OCI-LY1 (cell line): ENCODE measurements around the gene TBC1D8.

ENCODE experiments used
- H2AFZ ChIP-seq: fragments of 200-600 bp; sonication (generic), shearing (Covaris generic); 2 replicates; pipeline ENCODE4 v1.6.0; 2014; ENCODE audit warnings: antibody characterized with exemption, mild to moderate bottlenecking, low read length
- H3F3A ChIP-seq: fragments of 200-600 bp; sonication (generic), shearing (Covaris generic); 2 replicates; pipeline ENCODE4 v1.6.0; 2014; ENCODE audit warnings: mild to moderate bottlenecking, antibody characterized with exemption, low read length, moderate library complexity; ENCODE audit not compliant: insufficient read depth
- H3K27ac ChIP-seq: fragments of 200-600 bp; sonication (generic); 2 replicates; pipeline ENCODE4 v1.5.1; 2014; ENCODE audit warnings: low read length, mixed run types, mild to moderate bottlenecking, low read depth; ENCODE audit not compliant: poor library complexity, severe bottlenecking
- H3K27me3 ChIP-seq: fragments of 200-600 bp; sonication (generic); 2 replicates; pipeline ENCODE4 v1.6.0; 2014; ENCODE audit warnings: antibody characterized with exemption, mild to moderate bottlenecking, low read length, moderate library complexity; ENCODE audit not compliant: insufficient read depth
- H3K36me3 ChIP-seq: fragments of 200-600 bp; sonication (generic); 2 replicates; pipeline ENCODE4 v1.6.1; 2014; ENCODE audit warnings: mild to moderate bottlenecking, antibody characterized with exemption, low read length, moderate library complexity, mixed read lengths; ENCODE audit not compliant: insufficient read depth
- H3K4me1 ChIP-seq: fragments of 200-600 bp; sonication (generic); 2 replicates; pipeline ENCODE4 v1.5.1; 2014; ENCODE audit warnings: mild to moderate bottlenecking, low read length, moderate library complexity; ENCODE audit not compliant: insufficient read depth, severe bottlenecking
- H3K4me2 ChIP-seq: fragments of 200-600 bp; sonication (generic), shearing (Covaris generic); 2 replicates; pipeline ENCODE4 v1.6.1; 2014; ENCODE audit warnings: low read length
- H3K4me3 ChIP-seq: fragments of 200-600 bp; sonication (generic); 2 replicates; pipeline ENCODE4 v1.5.1; 2014; ENCODE audit warnings: low read length, low read depth, mild to moderate bottlenecking, mixed read lengths; ENCODE audit not compliant: poor library complexity, severe bottlenecking
- H3K79me2 ChIP-seq: fragments of 200-600 bp; shearing (Covaris generic); 2 replicates; pipeline ENCODE4 v1.6.1; 2016; ENCODE audit warnings: mixed run types, low read length, mixed read lengths; ENCODE audit not compliant: insufficient read depth
- H3K9ac ChIP-seq: fragments of 200-600 bp; sonication (generic), shearing (Covaris generic); 2 replicates; pipeline ENCODE4 v1.6.1; 2014; ENCODE audit warnings: mild to moderate bottlenecking, low read length, mixed read lengths
- H3K9me2 ChIP-seq: fragments of 200-600 bp; sonication (generic), shearing (Covaris generic); 2 replicates; pipeline ENCODE4 v1.6.1; 2014; ENCODE audit warnings: low read depth, mild to moderate bottlenecking, low read length, mixed read lengths
- H3K9me3 ChIP-seq: fragments of 200-600 bp; shearing (Covaris generic); 2 replicates; pipeline ENCODE4 v1.6.1; 2014; ENCODE audit warnings: low read length, mixed read lengths
- H4K20me1 ChIP-seq: fragments of 200-600 bp; sonication (generic), shearing (Covaris generic); 2 replicates; pipeline ENCODE4 v1.6.0; 2016; ENCODE audit warnings: mild to moderate bottlenecking, low read length; ENCODE audit not compliant: insufficient read depth
- EZH2 ChIP-seq: fragments of 200-600 bp; sonication (generic), shearing (Covaris generic); IDR thresholded peaks from 2 replicates; pipeline ENCODE4 v1.8.0; 2017; ENCODE audit warnings: borderline replicate concordance, mixed run types, mild to moderate bottlenecking, antibody characterized with exemption, low read length, moderate library complexity, mixed read lengths
- TF ChIP-seq, protein P1 (sequence below): fragments of 200-600 bp; sonication (generic), shearing (Covaris generic); IDR thresholded peaks from 2 replicates; pipeline ENCODE4 v1.5.1; 2017; ENCODE audit warnings: mild to moderate bottlenecking, antibody characterized with exemption, low read length, moderate library complexity, mixed read lengths

The TBC1D8 gene

DNA sequence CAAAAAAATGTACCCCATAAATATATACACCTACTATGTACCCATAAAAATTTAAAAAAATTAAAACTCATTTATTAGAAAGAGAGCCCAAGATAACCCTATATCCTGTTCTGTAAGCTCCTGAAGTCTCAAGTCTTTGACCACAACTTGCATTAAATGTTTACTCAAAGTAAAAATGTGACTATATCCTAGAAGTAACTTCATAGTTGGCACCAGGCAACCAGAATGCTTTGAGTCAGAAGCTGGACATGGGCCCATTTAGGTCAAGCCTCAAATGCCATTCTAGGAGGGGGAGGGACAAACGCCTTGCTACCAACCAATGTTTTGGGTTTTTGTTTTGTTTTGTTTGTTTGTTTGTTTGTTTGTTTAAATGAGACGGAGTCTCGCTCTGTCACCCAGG lies 9.3 kb upstream of the TBC1D8 start:
- H3K27ac ChIP-seq = no peak overlapping the region

GRCh38 chr2:101159526-101159925 lies 8.3 kb upstream of the TBC1D8 start:
- Histone ChIP-seq H3K9me3 (no peaks in the 10 kb centered on the region), H3K27ac (no peak overlapping the region), H3K9ac (no peak overlapping the region), H3F3A (no peaks in the 10 kb centered on the region), H3K9me2 (no peaks in the 10 kb centered on the region), H3K4me3 (no peak overlapping the region), H3K4me2 (no peak overlapping the region), H3K36me3 (no peaks in the 10 kb centered on the region), H3K79me2 (no peaks in the 10 kb centered on the region), H2AFZ (no peak overlapping the region), H3K4me1 (no peaks in the 10 kb centered on the region), H3K27me3 (no peaks in the 10 kb centered on the region), H4K20me1 (no peaks in the 10 kb centered on the region)
- TF ChIP-seq EZH2 = no peak
- TF ChIP-seq, protein P1, sequence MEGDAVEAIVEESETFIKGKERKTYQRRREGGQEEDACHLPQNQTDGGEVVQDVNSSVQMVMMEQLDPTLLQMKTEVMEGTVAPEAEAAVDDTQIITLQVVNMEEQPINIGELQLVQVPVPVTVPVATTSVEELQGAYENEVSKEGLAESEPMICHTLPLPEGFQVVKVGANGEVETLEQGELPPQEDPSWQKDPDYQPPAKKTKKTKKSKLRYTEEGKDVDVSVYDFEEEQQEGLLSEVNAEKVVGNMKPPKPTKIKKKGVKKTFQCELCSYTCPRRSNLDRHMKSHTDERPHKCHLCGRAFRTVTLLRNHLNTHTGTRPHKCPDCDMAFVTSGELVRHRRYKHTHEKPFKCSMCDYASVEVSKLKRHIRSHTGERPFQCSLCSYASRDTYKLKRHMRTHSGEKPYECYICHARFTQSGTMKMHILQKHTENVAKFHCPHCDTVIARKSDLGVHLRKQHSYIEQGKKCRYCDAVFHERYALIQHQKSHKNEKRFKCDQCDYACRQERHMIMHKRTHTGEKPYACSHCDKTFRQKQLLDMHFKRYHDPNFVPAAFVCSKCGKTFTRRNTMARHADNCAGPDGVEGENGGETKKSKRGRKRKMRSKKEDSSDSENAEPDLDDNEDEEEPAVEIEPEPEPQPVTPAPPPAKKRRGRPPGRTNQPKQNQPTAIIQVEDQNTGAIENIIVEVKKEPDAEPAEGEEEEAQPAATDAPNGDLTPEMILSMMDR = no peak

More for the DNA sequence above, 9.3 kb upstream of the TBC1D8 start:
- Histone ChIP-seq H3K4me1 (no peaks in the 10 kb centered on the region), H3K36me3 (no peaks in the 10 kb centered on the region), H2AFZ (no peak overlapping the region), H3K9me3 (no peaks in the 10 kb centered on the region), H3K9me2 (no peaks in the 10 kb centered on the region), H4K20me1 (no peaks in the 10 kb centered on the region), H3F3A (no peaks in the 10 kb centered on the region), H3K79me2 (no peaks in the 10 kb centered on the region), H3K4me3 (no peak overlapping the region), H3K9ac (no peak overlapping the region), H3K27me3 (no peaks in the 10 kb centered on the region), H3K4me2 (no peak overlapping the region)
- TF ChIP-seq EZH2 = no peak
- TF ChIP-seq, protein P1 = no peak

GRCh38 chr2:101157272-101157671 lies 6.1 kb upstream of the TBC1D8 start:
- no peaks in the 10 kb centered on the region for H3K9me3 ChIP-seq
- no peak overlapping the region for H3K9ac ChIP-seq
- TF ChIP-seq, protein P1 = no peak
- TF ChIP-seq EZH2 = no peak
- no peaks in the 10 kb centered on the region for H3K36me3 ChIP-seq
- no peaks in the 10 kb centered on the region for H3K9me2 ChIP-seq
- no peaks in the 10 kb centered on the region for H3K79me2 ChIP-seq
- no peaks in the 10 kb centered on the region for H4K20me1 ChIP-seq
- no peak overlapping the region for H3K4me3 ChIP-seq
- peaks cover 3% of the 10 kb centered on the region; the same call in 1 of the 2 replicates for H3K27me3 ChIP-seq
- peaks cover 3% of the 10 kb centered on the region for H3K4me1 ChIP-seq
- no peak overlapping the region for H3K4me2 ChIP-seq
- no peak overlapping the region for H3K27ac ChIP-seq
- H2AFZ ChIP-seq = no peak overlapping the region
- H3F3A ChIP-seq = no peaks in the 10 kb centered on the region
